ENCODE data around the gene CPT1C.
A peak's percentile ranks its signal among the peaks of the same experiment; 100 is the strongest.

Gene CPT1C

GRCh38 chr19:49682274-49682673 is 8.6 kb upstream of the CPT1C start:
- H3K36me3 ChIP-seq (ENCODE audit: control insufficient read depth, insufficient read depth, low read length), result peaks cover 35% of the 10 kb centered on the region
- H3K4me1 ChIP-seq (ENCODE audit: control insufficient read depth, insufficient read depth, low read length), result peaks cover 20% of the 10 kb centered on the region
- WGBS, 2 experiments, result 96% methylated on average over 8 of the region's 8 CpGs
- H3K27ac ChIP-seq (ENCODE audit: insufficient read depth, low read depth, low read length, poor library complexity, severe bottlenecking), result no peak overlapping the region
- H3K27me3 ChIP-seq (ENCODE audit: control insufficient read depth, insufficient read depth, low read length, poor library complexity, severe bottlenecking), result no peaks in the 10 kb centered on the region
- no peaks in the 10 kb centered on the region for H3K9me3 ChIP-seq (ENCODE audit: control insufficient read depth, low read length)
- H3K4me3 ChIP-seq (ENCODE audit: insufficient read depth, low read depth, low read length), result no peak overlapping the region

GRCh38 chr19:49683814-49684250 is 7.1 kb upstream of the CPT1C start:
- Histone ChIP-seq H3K4me3 (ENCODE audit: insufficient read depth, low read depth, low read length) (no peak overlapping the region), H3K36me3 (ENCODE audit: control insufficient read depth, insufficient read depth, low read length) (peaks cover 45% of the 10 kb centered on the region), H3K9me3 (ENCODE audit: control insufficient read depth, low read length) (no peaks in the 10 kb centered on the region), H3K27ac (ENCODE audit: insufficient read depth, low read depth, low read length, poor library complexity, severe bottlenecking) (no peak overlapping the region), H3K27me3 (ENCODE audit: control insufficient read depth, insufficient read depth, low read length, poor library complexity, severe bottlenecking) (no peaks in the 10 kb centered on the region), H3K4me1 (ENCODE audit: control insufficient read depth, insufficient read depth, low read length) (peaks cover 22% of the 10 kb centered on the region)
- 96 to 97% methylated on average over 18 of the region's 18 CpGs for WGBS, 2 experiments

GRCh38 chr19:49684251-49684982 is 6.5 kb upstream of the CPT1C start:
- Histone ChIP-seq H3K36me3 (ENCODE audit: control insufficient read depth, insufficient read depth, low read length) (peaks cover 45% of the 10 kb centered on the region), H3K27me3 (ENCODE audit: control insufficient read depth, insufficient read depth, low read length, poor library complexity, severe bottlenecking) (no peaks in the 10 kb centered on the region), H3K4me1 (ENCODE audit: control insufficient read depth, insufficient read depth, low read length) (peaks cover 18% of the 10 kb centered on the region), H3K9me3 (ENCODE audit: control insufficient read depth, low read length) (no peaks in the 10 kb centered on the region), H3K4me3 (ENCODE audit: insufficient read depth, low read depth, low read length) (no peak overlapping the region), H3K27ac (ENCODE audit: insufficient read depth, low read depth, low read length, poor library complexity, severe bottlenecking) (no peak overlapping the region)
- 93 to 95% methylated on average over 35 of the region's 35 CpGs for WGBS, 2 experiments

- 94 to 97% methylated on average over 13 of the region's 13 CpGs for WGBS, 2 experiments
- no peaks in the 10 kb centered on the region for H3K9me3 ChIP-seq (ENCODE audit: control insufficient read depth, low read length)
- no peak overlapping the region for H3K4me3 ChIP-seq (ENCODE audit: insufficient read depth, low read depth, low read length)
- H3K4me1 ChIP-seq (ENCODE audit: control insufficient read depth, insufficient read depth, low read length), result peaks cover 11% of the 10 kb centered on the region
- H3K27me3 ChIP-seq (ENCODE audit: control insufficient read depth, insufficient read depth, low read length, poor library complexity, severe bottlenecking), result no peaks in the 10 kb centered on the region
- H3K27ac ChIP-seq (ENCODE audit: insufficient read depth, low read depth, low read length, poor library complexity, severe bottlenecking), result no peak overlapping the region
- peaks cover 45% of the 10 kb centered on the region for H3K36me3 ChIP-seq (ENCODE audit: control insufficient read depth, insufficient read depth, low read length)
These were observed 5.8 kb upstream of the CPT1C start for GRCh38 chr19:49684983-49685553.

GRCh38 chr19:49685845-49686332 is 5.0 kb upstream of the CPT1C start:
- H3K36me3 ChIP-seq (ENCODE audit: control insufficient read depth, insufficient read depth, low read length), result peaks cover 45% of the 10 kb centered on the region
- no peak overlapping the region for H3K4me3 ChIP-seq (ENCODE audit: insufficient read depth, low read depth, low read length)
- H3K9me3 ChIP-seq (ENCODE audit: control insufficient read depth, low read length), result no peaks in the 10 kb centered on the region
- H3K4me1 ChIP-seq (ENCODE audit: control insufficient read depth, insufficient read depth, low read length), result peaks cover 5% of the 10 kb centered on the region
- 93 to 94% methylated on average over 23 of the region's 23 CpGs for WGBS, 2 experiments
- no peaks in the 10 kb centered on the region for H3K27me3 ChIP-seq (ENCODE audit: control insufficient read depth, insufficient read depth, low read length, poor library complexity, severe bottlenecking)
- no peak overlapping the region for H3K27ac ChIP-seq (ENCODE audit: insufficient read depth, low read depth, low read length, poor library complexity, severe bottlenecking)

- no peak overlapping the region for H3K27ac ChIP-seq (ENCODE audit: insufficient read depth, low read depth, low read length, poor library complexity, severe bottlenecking)
- WGBS, 2 experiments, result 95 to 96% methylated on average over 25 to 26 of the region's 27 CpGs
- H3K4me1 ChIP-seq (ENCODE audit: control insufficient read depth, insufficient read depth, low read length), result peaks cover 3% of the 10 kb centered on the region
- H3K36me3 ChIP-seq (ENCODE audit: control insufficient read depth, insufficient read depth, low read length), result peaks cover 41% of the 10 kb centered on the region
- H3K27me3 ChIP-seq (ENCODE audit: control insufficient read depth, insufficient read depth, low read length, poor library complexity, severe bottlenecking), result no peaks in the 10 kb centered on the region
- no peak overlapping the region for H3K4me3 ChIP-seq (ENCODE audit: insufficient read depth, low read depth, low read length)
- no peaks in the 10 kb centered on the region for H3K9me3 ChIP-seq (ENCODE audit: control insufficient read depth, low read length)
These were observed 4.3 kb upstream of the CPT1C start for GRCh38 chr19:49686503-49687088.

- H3K4me3 ChIP-seq (ENCODE audit: insufficient read depth, low read depth, low read length), result no peak overlapping the region
- H3K27me3 ChIP-seq (ENCODE audit: control insufficient read depth, insufficient read depth, low read length, poor library complexity, severe bottlenecking), result no peaks in the 10 kb centered on the region
- H3K27ac ChIP-seq (ENCODE audit: insufficient read depth, low read depth, low read length, poor library complexity, severe bottlenecking), result no peak overlapping the region
- 91% methylated on average over 12 of the region's 12 CpGs for WGBS, 2 experiments
- peaks cover 3% of the 10 kb centered on the region for H3K4me1 ChIP-seq (ENCODE audit: control insufficient read depth, insufficient read depth, low read length)
- H3K9me3 ChIP-seq (ENCODE audit: control insufficient read depth, low read length), result no peaks in the 10 kb centered on the region
- peaks cover 36% of the 10 kb centered on the region for H3K36me3 ChIP-seq (ENCODE audit: control insufficient read depth, insufficient read depth, low read length)
These were observed 3.8 kb upstream of the CPT1C start for GRCh38 chr19:49687150-49687549.

- Histone ChIP-seq H3K4me1 (ENCODE audit: control insufficient read depth, insufficient read depth, low read length) (peaks cover 3% of the 10 kb centered on the region), H3K27ac (ENCODE audit: insufficient read depth, low read depth, low read length, poor library complexity, severe bottlenecking) (no peak overlapping the region), H3K27me3 (ENCODE audit: control insufficient read depth, insufficient read depth, low read length, poor library complexity, severe bottlenecking) (no peaks in the 10 kb centered on the region), H3K36me3 (ENCODE audit: control insufficient read depth, insufficient read depth, low read length) (peaks cover 30% of the 10 kb centered on the region), H3K4me3 (ENCODE audit: insufficient read depth, low read depth, low read length) (no peak overlapping the region), H3K9me3 (ENCODE audit: control insufficient read depth, low read length) (no peaks in the 10 kb centered on the region)
- 90 to 91% methylated on average over 26 of the region's 26 CpGs for WGBS, 2 experiments
These were observed 3.2 kb upstream of the CPT1C start for GRCh38 chr19:49687566-49688316.

- H3K27ac ChIP-seq (ENCODE audit: insufficient read depth, low read depth, low read length, poor library complexity, severe bottlenecking), result peak overlapping the region; percentile 44
These were observed 2.3 kb upstream of the CPT1C start for GRCh38 chr19:49688531-49689132.

More at GRCh38 chr19:49688531-49689132, 2.3 kb upstream of the CPT1C start:
- Histone ChIP-seq H3K36me3 (ENCODE audit: control insufficient read depth, insufficient read depth, low read length) (peaks cover 33% of the 10 kb centered on the region), H3K9me3 (ENCODE audit: control insufficient read depth, low read length) (no peaks in the 10 kb centered on the region), H3K27me3 (ENCODE audit: control insufficient read depth, insufficient read depth, low read length, poor library complexity, severe bottlenecking) (no peaks in the 10 kb centered on the region), H3K4me1 (ENCODE audit: control insufficient read depth, insufficient read depth, low read length) (peaks cover 3% of the 10 kb centered on the region), H3K4me3 (ENCODE audit: insufficient read depth, low read depth, low read length) (no peak overlapping the region)
- 90 to 96% methylated on average over 9 to 12 of the region's 12 CpGs for WGBS, 2 experiments
